ENCODE measurements around the gene NDUFAF4.

Gene NDUFAF4

GRCh38 chr6:96897396-96898240 lies at the start of gene NDUFAF4:
Gene NDUFAF4, minus strand, starts transcription at chr6:96897891. Its CDS starts 90 bp downstream, at chr6:96897801.
- peak; percentile 78 to 93 for DNase-seq (ENCODE audit: extremely low read depth in 1 of 2, low read depth in 1 of 2)

GRCh38 chr6:96947055-96947454 lies 49.4 kb upstream of the NDUFAF4 start:
- no peak for DNase-seq (ENCODE audit: extremely low read depth in 1 of 2, low read depth in 1 of 2)

GRCh38 chr6:96943555-96944215 lies 46.0 kb upstream of the NDUFAF4 start:
- DNase-seq (ENCODE audit: extremely low read depth in 1 of 2, low read depth in 1 of 2), result no peak

- no peak for DNase-seq (ENCODE audit: extremely low read depth in 1 of 2, low read depth in 1 of 2)
These were observed 45.0 kb upstream of the NDUFAF4 start for GRCh38 chr6:96942676-96943075.

GRCh38 chr6:96940322-96940721 lies 42.6 kb upstream of the NDUFAF4 start:
- no peak for DNase-seq (ENCODE audit: extremely low read depth in 1 of 2, low read depth in 1 of 2)

- DNase-seq (ENCODE audit: extremely low read depth in 1 of 2, low read depth in 1 of 2), result no peak
These were observed 41.5 kb upstream of the NDUFAF4 start for GRCh38 chr6:96939007-96939805.

- DNase-seq (ENCODE audit: extremely low read depth in 1 of 2, low read depth in 1 of 2), result no peak
These were observed 36.4 kb upstream of the NDUFAF4 start for GRCh38 chr6:96934087-96934486.

GRCh38 chr6:96931198-96931597 lies 33.5 kb upstream of the NDUFAF4 start:
- DNase-seq (ENCODE audit: extremely low read depth in 1 of 2, low read depth in 1 of 2), result no peak

GRCh38 chr6:96929741-96930140 lies 32.0 kb upstream of the NDUFAF4 start:
- DNase-seq (ENCODE audit: extremely low read depth in 1 of 2, low read depth in 1 of 2), result no peak

- no peak for DNase-seq (ENCODE audit: extremely low read depth in 1 of 2, low read depth in 1 of 2)
These were observed 30.0 kb upstream of the NDUFAF4 start for GRCh38 chr6:96927660-96928059.

- no peak for DNase-seq (ENCODE audit: extremely low read depth in 1 of 2, low read depth in 1 of 2)
These were observed 28.7 kb upstream of the NDUFAF4 start for GRCh38 chr6:96926425-96926824.

- no peak for DNase-seq (ENCODE audit: extremely low read depth in 1 of 2, low read depth in 1 of 2)
These were observed 27.6 kb upstream of the NDUFAF4 start for GRCh38 chr6:96925290-96925687.

- DNase-seq (ENCODE audit: extremely low read depth in 1 of 2, low read depth in 1 of 2), result no peak
These were observed 26.3 kb upstream of the NDUFAF4 start for GRCh38 chr6:96923871-96924493.

- no peak for DNase-seq (ENCODE audit: extremely low read depth in 1 of 2, low read depth in 1 of 2)
These were observed 25.7 kb upstream of the NDUFAF4 start for GRCh38 chr6:96923400-96923799.

GRCh38 chr6:96917098-96917497 lies 19.4 kb upstream of the NDUFAF4 start:
- DNase-seq (ENCODE audit: extremely low read depth in 1 of 2, low read depth in 1 of 2), result no peak

- no peak for DNase-seq (ENCODE audit: extremely low read depth in 1 of 2, low read depth in 1 of 2)
These were observed 15.9 kb upstream of the NDUFAF4 start for GRCh38 chr6:96913621-96914020.

GRCh38 chr6:96911751-96912150 lies 14.1 kb upstream of the NDUFAF4 start:
- DNase-seq (ENCODE audit: extremely low read depth in 1 of 2, low read depth in 1 of 2), result no peak

- DNase-seq (ENCODE audit: extremely low read depth in 1 of 2, low read depth in 1 of 2), result no peak
These were observed 13.5 kb upstream of the NDUFAF4 start for GRCh38 chr6:96911171-96911570.

- no peak for DNase-seq (ENCODE audit: extremely low read depth in 1 of 2, low read depth in 1 of 2)
These were observed 12.1 kb upstream of the NDUFAF4 start for GRCh38 chr6:96909811-96910210.

- no peak for DNase-seq (ENCODE audit: extremely low read depth in 1 of 2, low read depth in 1 of 2)
These were observed 9.8 kb upstream of the NDUFAF4 start for GRCh38 chr6:96907498-96907897.

GRCh38 chr6:96900873-96901272 lies 3.2 kb upstream of the NDUFAF4 start:
- no peak for DNase-seq (ENCODE audit: extremely low read depth in 1 of 2, low read depth in 1 of 2)

Measured in activated CD8-positive, alpha-beta memory T cell treated with anti-CD3 and anti-CD28 coated beads for 1 hour (primary cell).